SK-N-SH (cell line): ENCODE measurements around the gene CAV1. TPM values are rescaled to one million over a fixed set of nuclear protein-coding genes. Genes with fewer than 3 reads are reported as not detected.

Experiments used
- CTCF ChIA-PET: fragments of 300-600, 350-600 bp; formaldehyde crosslinking; extraction: SDS; loops from one replicate; lab custom pipeline; 2021; lab: Yijun Ruan, JAX
- POLR2A ChIA-PET: fragments of 350-600 bp; sonication (Branson Sonifier 250); formaldehyde crosslinking; extraction: SDS; loops from one replicate; lab custom pipeline; 2020; ENCODE audit warnings: antibody characterized with exemption, inconsistent platforms; lab: Yijun Ruan, JAX
- DNase-seq: peaks from one replicate; pipeline ENCODE4 v3.0.0; 2012
- H2AFZ ChIP-seq: fragments of 200-600 bp; sonication (generic); 2 replicates; pipeline ENCODE4 v1.8.1; 2016; ENCODE audit warnings: antibody characterized with exemption, mild to moderate bottlenecking, low read depth
- H3F3A ChIP-seq: fragments of 200-600 bp; sonication (generic); replicated peaks from 2 replicates; pipeline ENCODE3; 2016; ENCODE audit warnings: antibody characterized with exemption, mild to moderate bottlenecking; ENCODE audit not compliant: insufficient read depth
- H3K27ac ChIP-seq, 2 experiments: fragments of 200-500 bp in 1 of 2; fragments of 200-600 bp in 1 of 2; sonication (Bioruptor generic) in 1 of 2; sonication (generic), shearing (Covaris generic) in 1 of 2; 2 replicates each; pipeline versions ENCODE4 v1.5.1 to v1.6.1; 2014 to 2016; ENCODE audit warnings: low read depth in 2 of 2, inconsistent platforms in 1 of 2, low read length in 1 of 2, mild to moderate bottlenecking in 1 of 2, mixed read lengths in 1 of 2
- H3K27me3 ChIP-seq: fragments of 200-600 bp; sonication (generic), shearing (Covaris generic); 2 replicates; pipeline ENCODE4 v1.6.1; 2016; ENCODE audit warnings: mixed run types; ENCODE audit not compliant: insufficient read depth
- H3K36me3 ChIP-seq, 2 experiments: fragments of 200-500 bp in 1 of 2; fragments of 200-600 bp in 1 of 2; sonication (Bioruptor generic) in 1 of 2; sonication (generic) in 1 of 2; replicated peaks in 1 of 2; 2 replicates each; pipeline versions ENCODE3 to v1.5.1; 2014 to 2016; ENCODE audit warnings: low read length in 1 of 2, mild to moderate bottlenecking in 1 of 2; ENCODE audit not compliant: insufficient read depth in 2 of 2, control insufficient read depth in 1 of 2
- H3K4me1 ChIP-seq, 2 experiments: fragments of 200-500 bp in 1 of 2; fragments of 200-600 bp in 1 of 2; sonication (Bioruptor generic) in 1 of 2; sonication (generic), shearing (Covaris generic) in 1 of 2; 2 replicates each; pipeline versions ENCODE4 v1.5.1 to v1.6.1; 2014 to 2016; ENCODE audit warnings: low read depth in 1 of 2, low read length in 1 of 2, mixed run types in 1 of 2; ENCODE audit not compliant: insufficient read depth in 2 of 2, control insufficient read depth in 1 of 2
- H3K4me2 ChIP-seq: fragments of 200-600 bp; sonication (generic), shearing (Covaris generic); 2 replicates; pipeline ENCODE4 v1.6.1; 2017; ENCODE audit warnings: mixed run types
- H3K4me3 ChIP-seq, 2 experiments: fragments of 200-500 bp in 1 of 2; fragments of 200-600 bp in 1 of 2; sonication (Bioruptor generic) in 1 of 2; sonication (generic), shearing (Covaris generic) in 1 of 2; 2 replicates each; pipeline versions ENCODE4 v1.5.1 to v1.8.1; 2014 to 2016; ENCODE audit warnings: low read depth in 2 of 2, inconsistent platforms in 1 of 2, low read length in 1 of 2, mild to moderate bottlenecking in 1 of 2, mixed read lengths in 1 of 2, moderate library complexity in 1 of 2
- H3K79me2 ChIP-seq: fragments of 200-600 bp; sonication (generic); 2 replicates; pipeline ENCODE4 v1.8.1; 2017; ENCODE audit warnings: mild to moderate bottlenecking; ENCODE audit not compliant: insufficient read depth
- H3K9ac ChIP-seq: fragments of 200-600 bp; sonication (generic); 2 replicates; pipeline ENCODE4 v1.6.1; 2017; ENCODE audit warnings: mixed run types
- H3K9me2 ChIP-seq: fragments of 200-600 bp; sonication (generic); 2 replicates; pipeline ENCODE4 v1.6.1; 2017; ENCODE audit warnings: mixed run types
- H3K9me3 ChIP-seq: fragments of 200-600 bp; sonication (generic); 2 replicates; pipeline ENCODE4 v1.6.1; 2017; ENCODE audit warnings: mixed run types, mild to moderate bottlenecking, moderate library complexity
- H4K20me1 ChIP-seq: fragments of 200-600 bp; sonication (generic); 2 replicates; pipeline ENCODE4 v1.6.1; 2017; ENCODE audit warnings: mild to moderate bottlenecking, mixed run types; ENCODE audit not compliant: insufficient read depth
- CHD2 ChIP-seq: fragments of 150-350 bp; IDR thresholded peaks from 2 replicates; pipeline ENCODE4 v1.6.1; 2018; ENCODE audit warnings: low read length; ENCODE audit not compliant: partially characterized antibody
- CTCF ChIP-seq: fragments of 200-600 bp; sonication (generic); IDR thresholded peaks from 2 replicates; pipeline ENCODE4 v1.6.1; 2017; ENCODE audit warnings: antibody characterized with exemption, mild to moderate bottlenecking, moderate library complexity
- ELF1 ChIP-seq: IDR thresholded peaks from 2 replicates; pipeline ENCODE4 v1.4.0; 2012
- FOXM1 ChIP-seq: IDR thresholded peaks from 2 replicates; pipeline ENCODE4 v1.4.0; 2012; ENCODE audit warnings: low read depth, mild to moderate bottlenecking
- JUND ChIP-seq: IDR thresholded peaks from 2 replicates; pipeline ENCODE4 v1.4.0; 2012
- MEF2A ChIP-seq: IDR thresholded peaks from 2 replicates; pipeline ENCODE4 v1.4.0; 2012; ENCODE audit warnings: low read depth, borderline replicate concordance
- MXI1 ChIP-seq: IDR thresholded peaks from 2 replicates; pipeline ENCODE4 v1.6.1; 2012; ENCODE audit warnings: mild to moderate bottlenecking, low read depth, low read length, improper control_type of control experiment
- NRF1 ChIP-seq: IDR thresholded peaks from 2 replicates; pipeline ENCODE4 v1.6.1; 2012; ENCODE audit warnings: low read depth, mild to moderate bottlenecking, low read length
- RAD21 ChIP-seq: IDR thresholded peaks from 2 replicates; pipeline ENCODE4 v1.6.1; 2012; ENCODE audit warnings: mild to moderate bottlenecking, low read length
- RFX5 ChIP-seq: IDR thresholded peaks from 2 replicates; pipeline ENCODE4 v1.6.1; 2012; ENCODE audit warnings: mild to moderate bottlenecking, improper control_type of control experiment, low read length
- RXRA ChIP-seq: IDR thresholded peaks from 2 replicates; pipeline ENCODE4 v1.4.0; 2012; ENCODE audit warnings: low read depth, mild to moderate bottlenecking, borderline replicate concordance
- TEAD4 ChIP-seq: IDR thresholded peaks from 2 replicates; pipeline ENCODE4 v1.4.0; 2012; ENCODE audit warnings: mild to moderate bottlenecking, borderline replicate concordance; ENCODE audit not compliant: insufficient read depth
- YY1 ChIP-seq: IDR thresholded peaks from 2 replicates; pipeline ENCODE4 v1.4.0; 2012; ENCODE audit warnings: low read depth, mild to moderate bottlenecking
- WGBS: methylation state at CpG from one replicate; pipeline ENCODE4 v1.1.6; 2017; ENCODE audit warnings: low lambda C conversion rate; 5-methylcytosine and 5-hydroxymethylcytosine counted together
- polyA plus RNA-seq, 3 experiments: library from polyadenylated mRNA; depleted of rRNA; stranded (reverse); fragments of >200 nt; gene quantifications; 2 replicates each; pipeline ENCODE4 v1.2.3, GENCODE V29; 2012

Gene CAV1
- polyA plus RNA-seq, 1 of the 3 experiments (the other 2 are of a cell fraction) = 968 TPM

- no peak overlapping the region for H3K27ac ChIP-seq
- CTCF ChIA-PET = interaction anchor here (1.2 kb wide), 1 partner anchor 315 kb away, joined by 3 read pairs; no protein-coding TSS in a partner anchor
- no peak overlapping the region for H3K4me2 ChIP-seq
- no peak overlapping the region for H3K4me3 ChIP-seq
- TF ChIP-seq FOXM1 (no peak), ELF1 (no peak), NRF1 (no peak), JUND (no peak), CHD2 (no peak), MXI1 (no peak), TEAD4 (no peak), CTCF (no peak), RXRA (no peak)
- POLR2A ChIA-PET = no interaction called here
- no peaks in the 10 kb centered on the region for H3K27me3 ChIP-seq
- peaks cover 1 to 20% of the 10 kb centered on the region in 2 experiments; a peak in 3 of 4 replicates for H3K4me1 ChIP-seq
- no peak overlapping the region for H3K9ac ChIP-seq
- no peak for DNase-seq
- H3K9me3 ChIP-seq = no peaks in the 10 kb centered on the region
- H3F3A ChIP-seq = peaks cover 23% of the 10 kb centered on the region
- no peaks in the 10 kb centered on the region for H4K20me1 ChIP-seq
- H3K79me2 ChIP-seq = no peaks in the 10 kb centered on the region
- no peaks in the 10 kb centered on the region for H3K36me3 ChIP-seq
- H2AFZ ChIP-seq = no peak overlapping the region
- 40% methylated on average over 5 of the region's 5 CpGs for WGBS
- H3K9me2 ChIP-seq = no peaks in the 10 kb centered on the region
Observed at GRCh38 chr7:116487907-116488521, 36.8 kb upstream of the CAV1 start.

GRCh38 chr7:116490351-116490750, 34.5 kb upstream of the CAV1 start:
- Histone ChIP-seq H3K9ac (no peak overlapping the region), H3K27me3 (no peaks in the 10 kb centered on the region), H3F3A (peaks cover 14% of the 10 kb centered on the region), H3K9me3 (no peaks in the 10 kb centered on the region), H3K4me3 (no peak overlapping the region), H2AFZ (no peak overlapping the region), H4K20me1 (no peaks in the 10 kb centered on the region), H3K4me2 (no peak overlapping the region), H3K4me1 (peaks cover 0 to 25% of the 10 kb centered on the region in 2 experiments; a peak in 2 of 4 replicates), H3K27ac (no peak overlapping the region), H3K36me3 (no peaks in the 10 kb centered on the region), H3K9me2 (no peaks in the 10 kb centered on the region), H3K79me2 (no peaks in the 10 kb centered on the region)
- CTCF ChIA-PET = interaction anchor here (1.1 kb wide), 1 partner anchor 11 kb away, joined by 3 read pairs; no protein-coding TSS in a partner anchor
- 28% methylated on average over 2 of the region's 2 CpGs for WGBS
- POLR2A ChIA-PET = no interaction called here
- DNase-seq = no peak
- TF ChIP-seq RAD21 (no peak), NRF1 (no peak), RFX5 (no peak), CTCF (no peak), CHD2 (no peak), MEF2A (no peak), YY1 (no peak)
